ENCODE results near the gene OR12D1.
"Not testable (repeated sequence)": the region's sequence is repeated elsewhere in the genome, so short reads cannot be mapped to it uniquely, and the experiment has no call there.

OR12D1 gene

DNA sequence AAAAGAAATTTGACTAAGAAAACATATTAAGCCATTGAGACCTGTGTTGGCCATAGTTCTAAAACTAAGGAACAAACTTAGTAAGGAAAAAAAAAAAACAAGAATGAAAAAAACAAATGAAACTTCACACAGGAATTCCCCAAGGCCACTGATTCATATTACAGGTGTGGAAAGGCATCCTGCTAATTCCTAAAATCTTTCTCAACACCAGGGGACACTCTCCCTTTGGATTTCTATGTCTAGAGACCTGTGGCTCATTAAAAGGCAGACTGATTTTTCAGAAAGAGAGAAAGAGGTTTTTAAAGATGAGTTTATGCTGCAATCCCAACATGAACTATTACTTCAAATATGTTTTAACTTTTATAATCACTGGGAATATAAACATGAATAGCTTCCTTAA lies at the start of gene OR12D1:
TSS of gene OR12D1 (plus strand) at position 341 of the 400 bp plus-strand sequence.
- FAIRE-seq = no peak

DNA sequence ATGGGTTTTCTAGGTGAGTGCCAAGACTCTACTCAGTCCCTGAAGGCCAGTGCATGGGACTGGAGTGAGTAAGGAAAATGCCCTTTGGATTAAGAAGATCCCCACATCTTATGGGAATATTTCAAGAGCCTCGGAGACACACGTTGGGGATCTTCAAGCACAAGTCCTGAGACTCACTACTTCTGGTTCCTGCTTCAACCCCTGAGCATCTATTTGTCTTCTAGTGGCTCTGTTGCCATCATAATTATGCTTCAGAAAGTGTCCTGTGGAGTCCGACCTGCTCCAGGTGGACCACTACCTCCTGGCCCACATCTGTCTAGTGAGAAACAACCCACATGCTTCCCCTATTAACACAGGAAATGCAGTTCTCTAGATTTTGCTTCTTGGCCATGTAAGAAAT lies 46.0 kb upstream of the OR12D1 start, which contains the start of gene OR5V1:
TSS of gene OR5V1 (minus strand) at position 101 of the 400 bp plus-strand sequence. CDS start 12,670 bp downstream, outside the sequence.
- no peak for FAIRE-seq

DNA sequence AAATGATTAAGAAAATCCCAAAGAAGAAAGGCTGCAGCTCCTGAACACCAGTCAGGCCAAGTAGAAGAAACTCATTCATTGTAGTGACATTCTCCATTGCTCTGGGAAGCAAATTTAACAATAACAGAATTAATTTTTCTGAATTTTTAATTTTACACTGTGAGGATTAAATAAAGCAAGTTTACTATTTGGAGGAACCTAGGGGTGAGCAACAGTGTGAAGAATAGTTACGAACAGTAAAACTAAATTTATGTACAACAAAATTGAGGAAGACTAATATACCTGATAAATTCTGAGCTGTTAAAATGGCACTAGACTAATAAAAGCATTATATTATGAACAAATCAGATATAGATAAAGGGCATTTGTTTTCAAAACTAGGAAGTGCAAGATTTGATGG lies 39.5 kb upstream of the OR12D1 start, which contains the start of gene OR12D3:
TSS of gene OR12D3 (minus strand) at position 101 of the 400 bp plus-strand sequence. CDS start at position 97, 4 bp downstream.
- FAIRE-seq = no peak

DNA sequence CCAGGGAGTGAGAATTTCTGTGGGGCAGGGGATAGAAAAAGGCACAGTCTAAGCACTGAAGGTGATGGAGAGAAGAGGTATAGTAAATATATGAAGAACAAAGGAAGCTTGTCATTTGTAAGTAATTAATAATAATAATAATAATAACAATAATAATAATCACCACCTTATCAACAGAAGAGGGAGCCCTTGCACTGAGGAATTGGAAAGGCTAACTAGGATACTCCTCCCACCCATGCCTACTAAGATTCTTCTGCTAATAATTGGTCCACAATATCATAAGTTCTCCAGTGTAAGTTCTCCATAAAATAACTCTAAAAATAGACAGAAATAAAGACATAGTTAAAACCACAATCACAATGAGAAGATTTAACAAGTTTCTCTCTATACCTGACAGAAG lies 38.7 kb upstream of the OR12D1 start:
- FAIRE-seq = no peak

DNA sequence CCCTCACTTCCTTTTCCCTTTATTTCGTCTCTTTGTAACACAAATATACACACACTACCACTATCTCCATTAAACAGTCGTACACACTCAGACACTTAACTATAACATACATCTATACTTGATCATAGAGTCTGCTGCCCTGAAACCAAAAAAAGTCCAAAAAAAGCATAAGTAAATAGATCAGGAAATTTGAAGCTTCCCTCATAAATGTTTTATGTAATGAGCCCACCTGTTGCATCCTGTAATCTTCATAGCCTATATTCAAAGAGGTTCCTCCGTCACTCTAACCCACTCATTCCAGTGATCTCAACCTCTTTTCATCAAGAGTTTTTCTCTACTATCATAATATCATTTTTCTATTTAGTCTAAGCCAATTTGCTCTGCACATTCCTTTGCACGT lies 26.2 kb upstream of the OR12D1 start:
- no peak for FAIRE-seq

DNA sequence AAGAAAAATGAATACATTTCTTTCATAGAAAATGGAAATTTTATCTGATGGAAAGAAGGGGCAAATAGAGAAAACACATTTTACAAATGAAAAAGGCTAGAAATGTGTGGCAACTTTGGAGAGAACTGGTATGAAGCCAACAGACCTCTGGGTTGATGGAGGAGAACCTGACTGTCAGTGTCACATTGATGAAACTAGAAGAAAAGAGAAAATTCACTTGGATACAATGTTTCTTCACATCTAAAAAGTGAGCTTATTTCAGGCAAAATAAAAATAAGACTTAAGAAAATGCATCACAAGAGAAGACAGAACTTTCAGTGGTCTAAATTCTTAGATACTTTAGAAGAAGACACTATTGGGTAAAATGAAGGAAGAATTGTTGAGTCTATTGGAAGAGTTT lies 19.4 kb upstream of the OR12D1 start, which contains the start of gene OR12D2:
TSS of gene OR12D2 (plus strand) at position 301 of the 400 bp plus-strand sequence. CDS start 1,069 bp downstream, outside the sequence.
- no peak for FAIRE-seq

DNA sequence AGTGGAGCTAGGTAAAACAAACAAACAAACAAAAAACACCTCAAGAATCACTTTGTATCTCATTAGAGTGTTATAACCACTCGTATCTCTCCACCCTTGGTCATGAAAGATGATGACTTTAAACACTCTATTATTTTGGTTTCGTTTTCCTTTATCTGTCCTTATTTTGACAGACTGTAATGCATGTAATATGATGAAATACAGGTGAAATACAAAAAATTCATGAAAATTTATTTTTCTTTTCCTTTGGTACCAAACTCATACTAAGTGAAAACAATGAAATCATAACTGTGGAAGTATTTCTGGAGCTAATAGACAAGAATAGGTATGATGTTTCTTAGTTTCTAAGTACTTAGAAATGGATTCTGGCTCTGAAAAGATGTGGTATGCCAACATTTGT lies 15.2 kb upstream of the OR12D1 start:
- no peak for FAIRE-seq

DNA sequence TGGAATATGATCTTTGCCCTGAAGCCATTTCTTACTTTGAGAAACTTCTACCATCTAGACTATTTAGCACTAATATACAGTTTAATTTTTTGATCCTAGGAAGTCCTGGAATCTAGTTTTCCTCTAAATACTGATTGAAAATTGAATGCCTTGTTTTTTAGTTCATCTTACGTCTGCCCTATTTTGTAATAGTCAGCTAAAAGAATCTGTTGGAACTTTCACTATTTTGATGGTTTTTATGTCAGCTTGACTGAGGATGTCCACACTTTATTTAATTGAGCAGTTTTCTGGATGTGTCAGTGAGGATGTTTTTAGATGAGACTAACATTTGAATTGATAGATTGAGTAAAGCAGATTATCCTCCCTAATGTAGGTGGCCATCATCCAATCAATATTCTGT lies 10.9 kb upstream of the OR12D1 start:
- FAIRE-seq = no peak

DNA sequence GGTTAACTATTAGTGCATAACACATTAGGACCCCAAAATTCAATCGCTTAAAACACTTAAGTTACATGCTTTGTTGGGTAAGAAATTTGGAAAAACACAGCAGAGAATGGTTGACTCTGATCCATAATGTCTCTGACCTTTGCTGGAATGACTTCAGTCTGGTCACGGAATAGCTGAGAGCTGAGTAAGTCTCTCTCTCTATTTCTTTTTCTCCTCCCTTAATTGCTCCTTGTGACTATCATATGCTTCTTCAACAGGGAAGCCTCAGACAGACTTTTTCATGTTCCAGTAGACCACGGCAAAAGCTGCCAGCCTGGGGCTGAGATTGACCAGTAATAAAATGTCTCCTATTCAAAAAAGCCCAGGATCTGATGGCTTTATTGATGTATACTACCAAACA lies 4.8 kb downstream of the OR12D1 start:
- FAIRE-seq = no peak

DNA sequence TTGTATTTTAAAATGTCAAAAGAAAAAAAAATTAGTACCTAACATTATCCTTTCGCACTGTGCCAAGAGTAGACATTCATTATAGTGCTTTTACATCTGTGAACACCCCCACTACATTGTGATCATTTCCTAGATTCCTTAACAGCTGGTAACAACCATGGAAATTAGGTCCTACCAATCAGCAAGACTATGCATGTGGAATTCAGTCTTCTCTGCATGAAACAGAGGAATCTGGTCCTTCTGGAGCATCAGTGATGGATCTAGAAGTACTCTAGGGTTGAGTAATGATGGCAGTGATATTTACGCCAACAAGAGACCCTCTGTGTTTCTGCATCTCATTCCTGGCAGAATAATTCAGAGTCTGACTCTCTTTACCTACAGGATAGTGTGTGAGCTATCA lies 9.4 kb downstream of the OR12D1 start:
- FAIRE-seq = no peak

DNA sequence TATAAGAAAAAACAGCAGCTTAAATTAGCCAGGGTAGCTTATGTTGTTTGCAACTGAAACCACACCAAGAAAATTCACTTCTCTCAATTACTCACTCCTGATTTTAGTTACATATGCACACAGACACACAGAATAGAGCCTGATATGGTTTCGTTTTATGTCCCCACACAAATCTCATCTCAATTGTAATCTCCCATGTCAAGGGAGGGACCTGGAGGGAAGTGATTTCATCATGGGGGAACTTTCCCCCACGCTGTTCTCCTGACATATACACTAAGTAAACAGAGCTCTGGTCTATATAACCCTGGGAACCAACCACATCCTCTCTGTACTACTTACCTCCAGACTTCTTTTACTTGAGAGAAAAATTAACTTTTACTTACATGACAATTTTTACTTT lies 9.8 kb downstream of the OR12D1 start:
- no peak for FAIRE-seq

DNA sequence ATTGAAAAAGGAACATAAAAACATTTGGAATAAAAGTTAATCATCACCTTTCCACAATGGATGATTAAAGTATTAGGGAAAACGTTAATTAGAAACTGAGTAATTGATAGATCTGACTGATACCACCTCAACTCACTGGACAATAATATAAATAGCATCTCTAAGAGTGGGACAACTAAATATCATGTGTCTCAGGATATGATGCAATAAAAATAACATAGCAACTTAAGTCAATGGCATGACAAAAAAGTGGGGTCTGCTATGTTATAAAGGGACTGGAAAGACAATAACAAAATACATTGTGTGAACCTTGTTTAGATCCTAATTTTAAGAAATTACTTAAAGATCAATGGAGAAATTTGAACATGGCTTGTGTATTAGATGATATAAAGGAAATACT lies 10.3 kb downstream of the OR12D1 start:
- no peak for FAIRE-seq

DNA sequence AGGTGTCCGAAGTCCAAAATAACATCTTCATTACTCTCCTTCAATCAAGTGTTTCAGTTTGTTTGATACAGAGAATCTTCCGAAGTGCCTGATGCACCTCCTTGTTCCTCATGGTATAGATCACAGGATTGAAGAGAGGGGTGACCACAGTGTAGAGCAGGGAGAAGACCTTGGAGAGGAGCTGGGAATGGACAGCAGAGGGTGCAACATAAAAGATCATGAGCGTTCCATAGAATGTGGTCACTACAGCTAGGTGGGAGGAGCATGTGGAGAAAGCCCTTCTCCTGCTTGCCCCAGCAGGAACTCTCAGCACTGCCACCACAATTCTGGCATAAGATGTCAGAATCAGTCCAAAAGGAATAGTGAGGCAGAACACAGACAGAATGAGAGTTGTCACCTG lies 11.9 kb downstream of the OR12D1 start:
- FAIRE-seq = no peak

DNA sequence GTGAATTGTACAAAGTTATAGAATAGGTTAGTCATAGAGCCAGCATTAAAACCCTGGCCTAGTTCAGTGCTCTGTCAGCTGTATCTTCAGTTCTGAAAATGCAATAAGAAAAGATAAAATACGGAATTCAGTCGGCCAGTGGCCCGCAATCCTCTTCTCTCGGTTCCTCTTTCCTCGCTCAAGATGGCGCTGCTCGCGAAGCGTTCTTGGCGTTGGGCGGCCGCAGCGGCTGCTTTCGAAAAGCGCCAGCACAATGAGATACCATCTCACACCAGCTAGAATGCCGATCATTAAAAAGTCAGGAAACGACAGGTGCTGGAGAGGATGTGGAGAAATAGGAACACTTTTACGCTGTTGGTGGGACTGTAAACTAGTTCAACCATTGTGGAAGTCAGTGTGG lies 22.0 kb downstream of the OR12D1 start:
- FAIRE-seq = not testable (repeated sequence)

DNA sequence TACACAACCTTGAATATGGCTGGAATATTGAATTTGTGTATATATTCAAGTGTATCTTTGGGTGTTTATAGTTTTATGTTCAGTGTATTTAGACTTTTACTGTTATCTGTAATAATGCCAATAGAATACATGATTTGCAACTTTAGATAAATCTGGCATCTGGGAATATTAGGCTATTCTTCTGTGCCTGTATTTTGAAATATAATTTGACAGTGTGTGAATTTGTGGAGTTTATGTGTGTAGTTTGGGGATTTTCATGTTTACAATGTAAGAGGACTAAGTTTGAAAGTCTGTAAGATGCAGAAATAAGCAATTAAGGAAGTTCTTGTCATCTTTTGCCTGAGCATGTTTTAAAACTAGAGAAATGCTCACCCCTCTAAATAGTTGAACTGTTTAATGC lies 24.3 kb downstream of the OR12D1 start, which contains the start of gene OR10C1:
TSS of gene OR10C1 (plus strand) at position 301 of the 400 bp plus-strand sequence. CDS start 710 bp downstream, outside the sequence.
- no peak for FAIRE-seq

DNA sequence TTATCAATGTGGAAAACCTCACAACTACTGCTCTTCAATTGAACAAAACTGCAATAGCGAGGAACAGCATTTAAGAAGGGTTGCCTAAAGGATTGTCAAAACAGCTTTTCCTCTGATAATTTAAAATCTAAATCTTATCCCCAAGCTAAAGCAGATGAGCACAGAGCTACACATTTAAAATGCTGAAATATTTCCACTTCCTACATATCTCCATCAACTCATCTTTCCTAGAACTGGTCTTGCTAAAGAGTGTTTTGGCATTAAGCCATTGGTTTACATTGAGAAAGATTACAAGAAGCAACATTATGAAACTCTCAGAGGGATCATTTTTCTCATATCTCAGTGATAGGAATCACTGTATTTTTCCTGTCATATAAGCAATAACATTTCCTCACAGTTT lies 28.0 kb downstream of the OR12D1 start:
- FAIRE-seq = no peak

DNA sequence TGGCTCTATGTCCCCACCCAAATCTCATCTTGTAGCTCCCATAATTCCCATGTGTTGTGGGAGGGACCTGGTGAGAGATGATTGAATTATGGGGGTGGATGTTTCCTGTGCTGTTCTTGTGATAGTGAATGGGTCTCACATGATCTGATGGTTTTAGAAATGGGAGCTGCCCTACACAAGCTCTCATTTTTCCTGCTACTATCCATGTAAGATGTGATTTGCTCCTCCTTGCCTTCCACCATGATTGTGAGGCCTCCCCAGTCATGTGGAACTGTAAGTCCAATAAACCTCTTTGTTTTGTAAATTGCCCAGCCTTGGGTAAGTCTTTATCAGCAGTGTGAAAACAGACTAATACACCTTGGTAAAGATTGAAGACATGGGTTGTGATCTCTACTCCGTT lies 29.3 kb downstream of the OR12D1 start:
- not testable (repeated sequence) for FAIRE-seq

DNA sequence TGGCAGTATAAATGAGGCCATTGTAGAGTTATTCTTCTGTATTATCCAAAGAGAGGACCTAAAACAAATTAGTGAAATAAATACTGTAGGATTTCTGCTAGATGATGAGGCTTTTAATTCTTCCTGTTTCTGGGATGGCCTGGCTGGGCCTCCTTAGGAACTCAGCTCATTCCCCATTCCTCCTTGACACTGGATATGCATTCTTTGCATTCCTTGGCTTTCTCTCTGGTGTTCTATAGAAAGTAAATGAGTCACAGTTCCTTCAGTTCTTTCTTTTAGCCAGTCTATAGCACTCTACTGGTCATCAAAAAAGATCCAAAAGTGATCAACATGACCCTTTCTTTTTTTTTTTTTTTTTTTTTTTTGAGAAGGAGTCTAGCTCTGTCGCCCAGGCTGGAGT lies 32.9 kb downstream of the OR12D1 start:
- FAIRE-seq = no peak

DNA sequence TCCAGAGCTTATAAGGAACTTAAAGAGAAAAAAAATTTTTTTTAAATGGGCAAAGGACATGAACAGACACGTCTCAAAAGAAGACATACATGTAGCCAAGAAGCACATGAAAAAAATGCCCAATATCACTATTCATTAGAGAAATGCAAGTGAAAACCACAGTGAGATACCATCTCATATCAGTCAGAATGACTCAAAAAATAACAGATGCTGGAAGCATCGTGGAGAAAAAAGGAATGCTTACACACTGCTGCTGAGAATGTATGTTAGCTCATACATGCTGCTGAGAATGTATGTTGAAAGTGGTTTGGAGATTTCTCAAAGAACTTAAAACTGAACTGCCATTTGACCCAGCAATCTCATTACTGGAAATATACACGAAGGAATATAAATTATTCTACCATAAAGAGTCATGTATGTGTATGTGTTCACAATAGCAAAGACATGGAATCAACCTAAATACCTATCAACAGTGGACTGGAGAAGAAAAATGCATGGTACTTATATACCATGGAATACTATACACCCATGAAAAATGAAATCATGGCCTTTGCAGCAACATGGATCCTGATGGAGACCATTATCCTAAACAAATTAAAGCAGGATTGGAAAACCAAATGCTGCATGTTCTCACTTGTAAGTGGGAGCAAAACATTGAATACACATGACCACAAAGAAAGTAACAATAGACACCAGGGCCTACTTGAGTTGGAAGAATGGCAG lies 36.9 kb downstream of the OR12D1 start:
- FAIRE-seq = no peak

DNA sequence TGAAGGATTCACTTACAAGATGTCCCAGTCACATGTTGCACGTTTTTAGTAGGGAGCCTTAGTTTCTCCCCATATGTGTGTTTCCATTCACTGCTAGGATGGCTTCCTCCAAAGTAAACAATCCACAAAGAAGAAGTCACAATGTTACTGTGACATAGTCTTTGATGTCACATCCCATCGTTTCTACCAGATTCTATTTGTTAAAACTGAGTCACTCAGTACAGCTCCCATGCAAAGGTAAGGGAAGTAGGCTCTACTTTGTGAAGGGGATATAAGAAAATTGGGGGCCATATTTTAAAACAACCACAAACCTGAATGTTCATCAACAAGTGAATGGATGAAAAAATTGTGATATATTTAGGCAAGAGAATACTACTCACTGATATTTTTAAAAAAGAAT lies 42.2 kb downstream of the OR12D1 start, which contains the start of the genes OR11A1 and OR2H1:
TSS of gene OR11A1 (minus strand) at position 101 of the 400 bp plus-strand sequence. CDS start 29,430 bp downstream, outside the sequence.
TSS of gene OR2H1 (plus strand) at position 185 of the 400 bp plus-strand sequence. CDS start 4,615 bp downstream, outside the sequence.
- no peak for FAIRE-seq

DNA sequence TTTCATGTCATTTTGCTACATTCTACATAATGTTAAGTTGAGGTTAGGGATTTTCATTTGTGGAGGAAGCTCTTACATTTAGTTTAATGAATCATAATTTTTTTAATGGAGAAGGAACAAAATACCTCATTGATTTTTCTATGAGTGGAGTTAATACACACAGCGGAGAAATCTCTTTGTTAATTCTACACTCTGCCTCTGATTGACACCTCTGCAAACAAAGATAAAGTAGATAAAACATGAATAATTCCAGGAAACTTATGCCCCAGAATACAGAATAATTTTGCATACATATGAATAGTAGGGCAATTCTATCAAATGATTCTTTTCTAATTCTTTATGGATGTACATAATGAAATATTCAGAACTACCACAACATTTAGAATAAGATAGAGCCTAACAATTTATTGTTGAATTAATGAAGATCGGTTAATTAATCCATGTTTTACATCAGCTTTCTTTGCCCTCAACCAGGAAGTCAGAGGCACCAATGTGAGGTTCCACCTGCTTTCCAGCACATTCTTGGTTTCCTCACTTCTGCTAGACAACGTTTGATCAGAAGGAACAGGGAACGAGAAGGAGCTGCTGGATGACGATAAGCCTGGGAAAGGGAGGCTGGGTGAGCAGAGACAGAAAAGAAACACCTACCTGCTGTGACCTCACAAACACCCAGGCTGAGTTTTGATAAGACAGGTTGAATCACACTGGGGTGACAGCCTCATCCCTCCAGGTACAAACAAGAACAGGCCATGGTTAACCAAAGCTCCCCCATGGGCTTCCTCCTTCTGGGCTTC lies 46.5 kb downstream of the OR12D1 start:
- FAIRE-seq = no peak

DNA sequence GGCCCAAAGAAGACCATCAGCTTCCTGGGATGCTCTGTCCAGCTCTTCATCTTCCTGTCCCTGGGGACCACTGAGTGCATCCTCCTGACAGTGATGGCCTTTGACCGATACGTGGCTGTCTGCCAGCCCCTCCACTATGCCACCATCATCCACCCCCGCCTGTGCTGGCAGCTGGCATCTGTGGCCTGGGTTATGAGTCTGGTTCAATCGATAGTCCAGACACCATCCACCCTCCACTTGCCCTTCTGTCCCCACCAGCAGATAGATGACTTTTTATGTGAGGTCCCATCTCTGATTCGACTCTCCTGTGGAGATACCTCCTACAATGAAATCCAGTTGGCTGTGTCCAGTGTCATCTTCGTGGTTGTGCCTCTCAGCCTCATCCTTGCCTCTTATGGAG lies 47.3 kb downstream of the OR12D1 start:
- FAIRE-seq = no peak

DNA sequence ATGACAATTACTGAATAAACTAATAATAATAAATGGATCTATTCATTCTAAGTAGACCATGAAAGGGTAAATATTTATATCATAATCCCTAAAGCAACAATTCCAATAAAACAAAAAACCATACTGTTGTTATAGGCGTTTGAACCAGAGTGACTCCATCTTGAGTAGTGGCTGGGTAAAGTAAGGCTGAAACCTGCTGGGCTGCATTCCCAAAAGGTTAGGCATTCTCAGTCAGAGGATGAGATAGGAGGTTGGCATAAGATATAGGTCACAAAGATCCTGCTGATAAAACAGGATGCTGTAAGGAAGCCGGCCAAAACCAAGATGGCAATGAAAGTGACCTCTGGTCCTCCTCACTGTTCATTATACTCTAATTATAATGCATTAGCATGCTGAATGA lies 50.6 kb downstream of the OR12D1 start:
- no peak for FAIRE-seq

Measured in endometrium (tissue), 2 donors.